AG04449 (cell line): ENCODE results near the gene RPL36.
A peak's percentile ranks its signal among the peaks of the same experiment; 100 is the strongest.

Source experiments
- CTCF ChIA-PET: fragments of 350-600 bp; formaldehyde crosslinking; extraction: SDS; loops from one replicate; lab custom pipeline; 2021; ENCODE audit warnings: antibody characterized with exemption; lab: Yijun Ruan, JAX
- POLR2A ChIA-PET: fragments of 400-600, 350-600 bp; formaldehyde crosslinking; extraction: SDS; loops from one replicate; lab custom pipeline; 2020; ENCODE audit warnings: antibody characterized with exemption, inconsistent platforms; lab: Yijun Ruan, JAX
- DNase-seq: peaks from one replicate; pipeline ENCODE4 v3.0.0-alpha.2; 2010; ENCODE audit warnings: low read depth, low spot score
- H3K4me3 ChIP-seq: 2 replicates; pipeline ENCODE4 v1.5.1; 2011; ENCODE audit warnings: low read depth, mild to moderate bottlenecking, control low read depth, low read length
- CTCF ChIP-seq: IDR thresholded peaks from one replicate; pipeline ENCODE4 v1.5.1; 2011; ENCODE audit warnings: mild to moderate bottlenecking, moderate library complexity, low read length, control low read depth, inconsistent platforms; ENCODE audit not compliant: insufficient read depth; ENCODE audit errors: missing control alignments

Gene RPL36

GRCh38 chr19:5676772-5677105 is 13.4 kb upstream of the RPL36 start:
- no peak for TF ChIP-seq CTCF
- DNase-seq, result no peak
- ChIA-PET POLR2A (interaction anchor here (0.6 kb wide), 1 partner anchor 19 kb away, joined by 3 read pairs; no protein-coding TSS in a partner anchor), CTCF (interaction anchor here (1.7 to 2.4 kb wide), 2 partner anchors 11 to 13 kb away, joined by 7 read pairs; partner anchors contain the start of gene RPL36)
- H3K4me3 ChIP-seq, result no peak overlapping the region

- no peak for DNase-seq
- ChIA-PET POLR2A (interaction anchor here (0.6 kb wide), 1 partner anchor 19 kb away, joined by 3 read pairs; no protein-coding TSS in a partner anchor), CTCF (interaction anchor here (1.7 kb wide), 1 partner anchor 12 kb away, joined by 7 read pairs; the partner anchor contains the start of gene RPL36)
- TF ChIP-seq CTCF, result no peak
- H3K4me3 ChIP-seq, result no peak overlapping the region
Measured at GRCh38 chr19:5677136-5677535, 13.0 kb upstream of the RPL36 start.

- no peak overlapping the region for H3K4me3 ChIP-seq
- CTCF ChIA-PET, result interaction anchor here (1.7 kb wide), 1 partner anchor 12 kb away, joined by 7 read pairs; the partner anchor contains the start of gene RPL36
- POLR2A ChIA-PET, result no interaction called here
- no peak for DNase-seq
- no peak for TF ChIP-seq CTCF
Measured at GRCh38 chr19:5677580-5677979, 12.5 kb upstream of the RPL36 start.

- no peak overlapping the region for H3K4me3 ChIP-seq
- TF ChIP-seq CTCF, result no peak
- DNase-seq, result no peak
- POLR2A ChIA-PET, result interaction anchor here (1.0 kb wide), 1 partner anchor 12 kb away, joined by 3 read pairs; the partner anchor contains the start of gene RPL36
- CTCF ChIA-PET, result interaction anchor here (0.6 to 1.2 kb wide), 3 partner anchors 9 to 634 kb away, joined by 3 to 4 read pairs (median 3); no protein-coding TSS in a partner anchor
Measured at GRCh38 chr19:5678071-5678718, 11.9 kb upstream of the RPL36 start.

GRCh38 chr19:5679289-5680083 is 10.6 kb upstream of the RPL36 start:
- no peak for DNase-seq
- CTCF ChIA-PET, result interaction anchor here (1.0 kb wide), 1 partner anchor 12 kb away, joined by 3 read pairs; no protein-coding TSS in a partner anchor

More at GRCh38 chr19:5679289-5680083, 10.6 kb upstream of the RPL36 start:
- POLR2A ChIA-PET, result interaction anchor here (1.0 kb wide), 1 partner anchor 10 kb away, joined by 3 read pairs; the partner anchor contains the start of gene RPL36
- H3K4me3 ChIP-seq, result peak overlapping the region; percentile 98
- no peak for TF ChIP-seq CTCF
